Astrocyte (in vitro differentiated cells and primary cell): ENCODE data around the gene TAGLN2. TPM values are rescaled to one million over a fixed set of nuclear protein-coding genes. Genes with fewer than 3 reads are reported as not detected.
"Not testable (repeated sequence)": the region's sequence is repeated elsewhere in the genome, so short reads cannot be mapped to it uniquely, and the experiment has no call there.

Experiments used
- DNase-seq: peaks from one replicate; pipeline ENCODE4 v3.0.0-alpha.2; 2010; ENCODE audit warnings: low read depth
- FAIRE-seq: peaks from 2 replicates; lab custom pipeline; 2011; peaks lifted over from hg19 to GRCh38; lab: Jason Lieb, UNC
- H2AFZ ChIP-seq: 2 replicates; pipeline ENCODE4 v1.6.0; 2012; ENCODE audit warnings: low read depth, low read length, inconsistent platforms
- H3K27ac ChIP-seq: 2 replicates; pipeline ENCODE4 v1.5.1; 2011; ENCODE audit warnings: low read depth, low read length, inconsistent platforms
- H3K27me3 ChIP-seq: 2 replicates; pipeline ENCODE4 v1.6.0; 2011; ENCODE audit warnings: low read length, inconsistent platforms; ENCODE audit not compliant: insufficient read depth
- H3K36me3 ChIP-seq: 2 replicates; pipeline ENCODE4 v1.5.1; 2011; ENCODE audit warnings: low read length, inconsistent platforms; ENCODE audit not compliant: insufficient read depth
- H3K4me1 ChIP-seq: 2 replicates; pipeline ENCODE4 v1.5.1; 2011; ENCODE audit warnings: low read length, inconsistent platforms; ENCODE audit not compliant: insufficient read depth
- H3K4me2 ChIP-seq: 2 replicates; pipeline ENCODE4 v1.6.0; 2012; ENCODE audit warnings: low read length, inconsistent platforms
- H3K4me3 ChIP-seq: 2 replicates; pipeline ENCODE4 v1.5.1; 2011; ENCODE audit warnings: low read depth, mild to moderate bottlenecking, low read length, inconsistent platforms; ENCODE audit not compliant: insufficient read depth
- H3K79me2 ChIP-seq: 2 replicates; pipeline ENCODE4 v1.6.0; 2012; ENCODE audit warnings: mild to moderate bottlenecking, low read length, inconsistent platforms; ENCODE audit not compliant: insufficient read depth
- H3K9ac ChIP-seq: 2 replicates; pipeline ENCODE4 v1.6.0; 2012; ENCODE audit warnings: mild to moderate bottlenecking, low read length, inconsistent platforms
- H3K9me3 ChIP-seq: 2 replicates; pipeline ENCODE4 v1.5.1; 2012; ENCODE audit warnings: low read depth, mild to moderate bottlenecking, low read length, inconsistent platforms; ENCODE audit not compliant: insufficient read depth
- H4K20me1 ChIP-seq: 2 replicates; pipeline ENCODE4 v1.6.0; 2012; ENCODE audit warnings: low read length, inconsistent platforms; ENCODE audit not compliant: insufficient read depth
- H3K27ac Mint-ChIP-seq: one replicate; pipeline ENCODE4 v1.8.0; 2021; ENCODE audit warnings: mild to moderate bottlenecking, mixed read lengths; ENCODE audit not compliant: unreplicated experiment
- H3K27me3 Mint-ChIP-seq: one replicate; pipeline ENCODE4 v1.8.0; 2021; ENCODE audit warnings: low read depth, mixed read lengths; ENCODE audit not compliant: unreplicated experiment
- H3K36me3 Mint-ChIP-seq: one replicate; pipeline ENCODE4 v1.8.0; 2021; ENCODE audit warnings: low read depth, mixed read lengths; ENCODE audit not compliant: unreplicated experiment
- H3K4me1 Mint-ChIP-seq: one replicate; pipeline ENCODE4 v1.8.0; 2021; ENCODE audit warnings: low read depth, mixed read lengths; ENCODE audit not compliant: unreplicated experiment
- H3K4me3 Mint-ChIP-seq: one replicate; pipeline ENCODE4 v1.8.0; 2021; ENCODE audit warnings: mild to moderate bottlenecking, moderate library complexity, mixed read lengths; ENCODE audit not compliant: unreplicated experiment
- H3K9me3 Mint-ChIP-seq: one replicate; pipeline ENCODE4 v1.8.0; 2021; ENCODE audit warnings: mild to moderate bottlenecking, mixed read lengths; ENCODE audit not compliant: unreplicated experiment
- EZH2 ChIP-seq: IDR thresholded peaks from 2 replicates; pipeline ENCODE4 v1.6.1; 2012; ENCODE audit warnings: mild to moderate bottlenecking, low read length, inconsistent platforms; ENCODE audit not compliant: insufficient read depth
- total RNA-seq: library from RNA; stranded (reverse); gene quantifications from 2 replicates; pipeline ENCODE4 v1.2.1, GENCODE V29; 2021
- TF ChIP-seq, protein P1 (sequence below): IDR thresholded peaks from 2 replicates; pipeline ENCODE4 v1.5.1; 2011; ENCODE audit warnings: low read depth, mild to moderate bottlenecking, inconsistent platforms, low read length, moderate library complexity; ENCODE audit not compliant: insufficient read depth

TAGLN2 gene
- total RNA-seq, 1 donor from 2014 or later: 688 TPM

DNA sequence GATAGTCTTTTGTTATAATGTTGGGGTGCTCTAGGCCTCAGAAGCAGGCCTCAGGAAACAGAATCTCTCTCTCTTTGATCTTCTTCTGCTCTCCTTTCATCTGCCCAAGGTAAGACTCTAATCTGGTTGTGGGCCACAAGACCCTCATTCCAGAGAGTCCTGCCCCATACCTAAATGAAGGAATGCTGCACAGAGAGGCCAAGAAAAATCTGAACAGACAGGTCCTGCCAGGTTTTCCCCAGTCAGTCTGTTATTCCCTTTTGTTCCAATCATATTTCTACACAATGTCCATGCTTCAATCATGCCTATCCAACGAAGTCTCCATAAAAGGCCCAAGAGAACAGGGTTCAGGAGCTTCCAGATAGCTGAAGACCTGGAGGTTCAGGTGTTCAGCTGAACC lies 18.3 kb downstream of the TAGLN2 start:
- H3K27me3 Mint-ChIP-seq: no peaks in the 10 kb centered on the region
- no peak overlapping the region for H3K4me2 ChIP-seq
- H3K9me3 Mint-ChIP-seq: peaks cover 8% of the 10 kb centered on the region
- FAIRE-seq: no peak
- peaks cover 28% of the 10 kb centered on the region for H3K4me1 ChIP-seq
- no peak for TF ChIP-seq EZH2
- TF ChIP-seq, protein P1, sequence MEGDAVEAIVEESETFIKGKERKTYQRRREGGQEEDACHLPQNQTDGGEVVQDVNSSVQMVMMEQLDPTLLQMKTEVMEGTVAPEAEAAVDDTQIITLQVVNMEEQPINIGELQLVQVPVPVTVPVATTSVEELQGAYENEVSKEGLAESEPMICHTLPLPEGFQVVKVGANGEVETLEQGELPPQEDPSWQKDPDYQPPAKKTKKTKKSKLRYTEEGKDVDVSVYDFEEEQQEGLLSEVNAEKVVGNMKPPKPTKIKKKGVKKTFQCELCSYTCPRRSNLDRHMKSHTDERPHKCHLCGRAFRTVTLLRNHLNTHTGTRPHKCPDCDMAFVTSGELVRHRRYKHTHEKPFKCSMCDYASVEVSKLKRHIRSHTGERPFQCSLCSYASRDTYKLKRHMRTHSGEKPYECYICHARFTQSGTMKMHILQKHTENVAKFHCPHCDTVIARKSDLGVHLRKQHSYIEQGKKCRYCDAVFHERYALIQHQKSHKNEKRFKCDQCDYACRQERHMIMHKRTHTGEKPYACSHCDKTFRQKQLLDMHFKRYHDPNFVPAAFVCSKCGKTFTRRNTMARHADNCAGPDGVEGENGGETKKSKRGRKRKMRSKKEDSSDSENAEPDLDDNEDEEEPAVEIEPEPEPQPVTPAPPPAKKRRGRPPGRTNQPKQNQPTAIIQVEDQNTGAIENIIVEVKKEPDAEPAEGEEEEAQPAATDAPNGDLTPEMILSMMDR: no peak
- no peaks in the 10 kb centered on the region for H3K79me2 ChIP-seq
- H3K4me3 Mint-ChIP-seq: no peak overlapping the region
- no peak for DNase-seq
- H3K9me3 ChIP-seq: no peaks in the 10 kb centered on the region
- H3K9ac ChIP-seq: no peak overlapping the region
- H3K27ac Mint-ChIP-seq: no peak overlapping the region
- H2AFZ ChIP-seq: no peak overlapping the region
- H3K36me3 ChIP-seq: no peaks in the 10 kb centered on the region
- no peaks in the 10 kb centered on the region for H3K27me3 ChIP-seq
- H4K20me1 ChIP-seq: no peaks in the 10 kb centered on the region
- no peaks in the 10 kb centered on the region for H3K36me3 Mint-ChIP-seq
- no peak overlapping the region for H3K27ac ChIP-seq
- H3K4me3 ChIP-seq: no peak overlapping the region
- H3K4me1 Mint-ChIP-seq: peaks cover 31% of the 10 kb centered on the region

DNA sequence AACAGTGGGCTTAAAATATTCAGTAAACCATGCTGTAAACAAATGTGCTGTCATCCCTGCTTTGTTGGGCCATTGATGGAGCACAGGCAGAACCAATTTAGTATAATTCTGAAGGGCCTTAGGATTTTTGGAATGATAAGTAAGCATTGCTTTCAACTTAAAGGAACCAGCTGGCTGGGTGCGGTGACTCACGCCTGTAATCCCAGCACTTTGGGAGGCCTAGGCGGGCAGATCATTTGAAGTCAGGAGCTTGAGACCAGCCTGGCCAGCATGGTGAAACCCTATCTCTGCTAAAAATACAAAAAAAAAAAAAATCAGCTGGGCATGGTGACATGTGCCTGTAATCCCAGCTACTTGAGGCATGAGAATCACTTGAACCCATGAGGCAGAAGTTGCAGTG lies 21.3 kb downstream of the TAGLN2 start:
- H3K27ac Mint-ChIP-seq, H3K4me1 ChIP-seq, H3K9ac ChIP-seq, H3K36me3 ChIP-seq, H3K9me3 Mint-ChIP-seq, H3K27ac ChIP-seq, H3K27me3 Mint-ChIP-seq, H3K4me3 ChIP-seq, H3K9me3 ChIP-seq, DNase-seq, FAIRE-seq, H3K36me3 Mint-ChIP-seq, H2AFZ ChIP-seq, H3K4me3 Mint-ChIP-seq, H3K4me2 ChIP-seq, H3K27me3 ChIP-seq, H4K20me1 ChIP-seq, H3K79me2 ChIP-seq: not testable (repeated sequence)
- H3K4me1 Mint-ChIP-seq: peaks cover 11% of the 10 kb centered on the region

DNA sequence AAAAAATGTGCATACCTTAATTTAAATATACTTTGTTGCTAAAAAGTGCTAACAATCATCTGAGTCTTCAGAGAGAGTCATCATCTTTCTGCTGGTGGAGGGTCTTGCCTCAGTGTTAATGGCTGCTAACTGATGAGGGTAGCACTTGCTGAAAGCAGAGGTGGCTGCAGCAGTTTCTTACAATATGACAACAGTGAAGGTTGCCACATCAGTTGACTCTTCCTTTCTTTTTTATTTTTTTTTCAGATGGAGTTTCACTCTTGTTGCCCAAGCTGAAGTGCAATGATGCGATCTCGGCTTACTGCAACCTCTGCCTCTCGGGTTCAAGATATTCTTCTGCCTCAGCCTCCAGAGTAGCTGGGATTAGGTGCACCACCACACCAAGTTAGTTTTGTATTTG lies 22.8 kb downstream of the TAGLN2 start:
- no peak overlapping the region for H3K4me2 ChIP-seq
- H3K27ac ChIP-seq: no peak overlapping the region

More for the DNA sequence above, 22.8 kb downstream of the TAGLN2 start:
- Mint-ChIP-seq H3K36me3 (no peaks in the 10 kb centered on the region), H3K27me3 (peaks cover 4% of the 10 kb centered on the region), H3K27ac (no peak overlapping the region), H3K4me3 (no peak overlapping the region), H3K4me1 (peaks cover 9% of the 10 kb centered on the region), H3K9me3 (peaks cover 9% of the 10 kb centered on the region)
- peaks cover 4% of the 10 kb centered on the region for H3K4me1 ChIP-seq
- no peak overlapping the region for H2AFZ ChIP-seq
- H3K27me3 ChIP-seq: no peaks in the 10 kb centered on the region
- no peaks in the 10 kb centered on the region for H3K79me2 ChIP-seq
- TF ChIP-seq, protein P1: no peak
- no peak for TF ChIP-seq EZH2
- no peak overlapping the region for H3K4me3 ChIP-seq
- FAIRE-seq (no peak), DNase-seq (no peak)
- H3K9ac ChIP-seq: no peak overlapping the region
- no peaks in the 10 kb centered on the region for H4K20me1 ChIP-seq
- H3K36me3 ChIP-seq: no peaks in the 10 kb centered on the region
- H3K9me3 ChIP-seq: no peaks in the 10 kb centered on the region
